ACC112 (cell line): ENCODE results near the gene SIGLEC5.
"Not testable (repeated sequence)": the region's sequence is repeated elsewhere in the genome, so short reads cannot be mapped to it uniquely, and the experiment has no call there.

ENCODE experiments used
- H2AFZ ChIP-seq: fragments of 200-600 bp; sonication (generic); one replicate; pipeline ENCODE4 v1.6.0; 2017; ENCODE audit warnings: antibody characterized with exemption, low read length; ENCODE audit not compliant: unreplicated experiment
- H3K27ac ChIP-seq: fragments of 200-600 bp; sonication (generic); 2 replicates; pipeline ENCODE4 v1.5.1; 2014; ENCODE audit warnings: low read depth, mild to moderate bottlenecking, antibody characterized with exemption, low read length, moderate library complexity
- H3K27me3 ChIP-seq: fragments of 200-600 bp; sonication (generic); 2 replicates; pipeline ENCODE4 v1.6.1; 2014; ENCODE audit warnings: mild to moderate bottlenecking, antibody characterized with exemption, low read length, moderate library complexity, mixed read lengths; ENCODE audit not compliant: insufficient read depth
- H3K36me3 ChIP-seq: fragments of 200-600 bp; sonication (generic); 2 replicates; pipeline ENCODE4 v1.6.1; 2016; ENCODE audit warnings: mild to moderate bottlenecking, antibody characterized with exemption, low read length, moderate library complexity, mixed read lengths; ENCODE audit not compliant: insufficient read depth
- H3K4me1 ChIP-seq: fragments of 200-600 bp; sonication (generic); one replicate; pipeline ENCODE4 v1.6.1; 2016; ENCODE audit warnings: low read length, mixed read lengths; ENCODE audit not compliant: insufficient read depth, unreplicated experiment, control insufficient read depth
- H3K4me3 ChIP-seq: fragments of 200-600 bp; sonication (generic); 2 replicates; pipeline ENCODE4 v1.5.1; 2014; ENCODE audit warnings: mild to moderate bottlenecking, low read depth, low read length
- H3K79me2 ChIP-seq: fragments of 200-600 bp; sonication (generic); one replicate; pipeline ENCODE4 v1.6.0; 2016; ENCODE audit warnings: low read length; ENCODE audit not compliant: control insufficient read depth, unreplicated experiment, insufficient read depth

SIGLEC5 gene

GRCh38 chr19:51630315-51630714, at the start of gene SIGLEC5:
Gene SIGLEC5, minus strand, starts transcription at chr19:51630401. Its CDS starts 66 bp downstream, at chr19:51630335.
- H3K27ac ChIP-seq: not testable (repeated sequence)
- peaks cover 32% of the 10 kb centered on the region for H3K27me3 ChIP-seq

DNA sequence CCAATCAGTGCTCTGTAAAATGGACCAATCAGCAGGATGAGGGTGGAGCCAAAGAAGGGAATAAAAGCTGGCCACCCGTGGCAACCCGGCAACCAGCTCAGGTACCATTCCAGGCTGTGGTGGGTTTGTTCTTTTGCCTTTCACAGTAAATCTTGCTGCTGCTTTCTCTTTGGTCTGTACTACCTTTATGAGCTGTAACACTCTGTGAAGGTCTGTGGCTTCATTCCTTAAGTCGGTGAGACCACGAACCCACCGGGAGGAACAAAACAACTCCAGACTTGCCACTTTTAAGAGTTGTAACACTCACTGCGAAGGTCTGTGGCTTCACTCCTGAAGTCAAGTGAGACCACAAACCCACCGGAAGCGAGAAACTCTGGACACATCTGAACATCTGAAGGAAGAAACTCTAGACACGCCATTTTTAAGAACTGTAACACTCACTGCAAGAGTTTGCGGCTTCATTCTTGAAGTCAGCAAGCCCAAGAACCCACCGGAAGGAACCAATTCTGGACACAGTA, 46.4 kb upstream of the SIGLEC5 start:
- Histone ChIP-seq H3K4me1 (no peaks in the 10 kb centered on the region), H3K4me3 (no peak overlapping the region), H3K27ac (no peak overlapping the region), H3K79me2 (no peaks in the 10 kb centered on the region), H2AFZ (no peak overlapping the region), H3K27me3 (peaks cover 13% of the 10 kb centered on the region; the same call in 1 of the 2 replicates), H3K36me3 (no peaks in the 10 kb centered on the region)

More at GRCh38 chr19:51630315-51630714, at the start of gene SIGLEC5:
- not testable (repeated sequence) for H3K36me3 ChIP-seq, H3K4me1 ChIP-seq, H3K4me3 ChIP-seq, H3K79me2 ChIP-seq, H2AFZ ChIP-seq

DNA sequence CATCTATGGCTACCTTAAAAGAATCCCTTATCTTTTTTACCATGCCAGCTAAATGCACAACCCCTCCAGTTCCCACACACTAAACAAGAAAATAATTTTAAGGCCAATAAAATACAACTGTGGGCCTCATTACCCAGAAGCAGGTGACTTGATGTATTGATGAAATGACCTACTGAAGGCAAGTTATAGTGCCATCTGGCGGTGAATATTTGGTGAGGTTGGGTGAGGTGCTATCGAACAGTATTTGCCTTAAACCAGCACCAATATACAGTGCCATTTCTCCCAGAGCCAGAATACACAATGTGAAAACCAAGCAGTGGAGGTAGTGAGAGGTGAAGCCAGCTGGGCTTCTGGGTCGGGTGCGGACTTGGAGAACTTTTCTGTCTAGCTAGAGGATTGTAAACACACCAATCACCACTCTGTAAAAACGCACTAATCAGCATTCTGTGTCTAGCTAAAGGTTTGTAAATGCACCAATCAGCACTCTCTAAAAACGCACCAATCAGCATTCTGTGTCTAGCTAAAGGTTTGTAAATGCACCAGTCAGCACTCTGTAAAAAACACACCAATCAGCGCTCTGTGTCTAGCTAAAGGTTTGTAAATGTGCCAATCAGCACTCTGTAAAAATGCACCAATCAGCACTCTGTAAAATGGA, 45.8 kb upstream of the SIGLEC5 start:
- peaks cover 13% of the 10 kb centered on the region; the same call in 1 of the 2 replicates for H3K27me3 ChIP-seq
- H2AFZ ChIP-seq, H3K4me3 ChIP-seq, H3K27ac ChIP-seq, H3K79me2 ChIP-seq, H3K36me3 ChIP-seq, H3K4me1 ChIP-seq: not testable (repeated sequence)

- peaks cover 11% of the 10 kb centered on the region; the same call in 1 of the 2 replicates for H3K27me3 ChIP-seq
- H3K27ac ChIP-seq: no peak overlapping the region
- no peak overlapping the region for H2AFZ ChIP-seq
- no peaks in the 10 kb centered on the region for H3K36me3 ChIP-seq
- H3K4me1 ChIP-seq: no peaks in the 10 kb centered on the region
- no peaks in the 10 kb centered on the region for H3K79me2 ChIP-seq
- no peak overlapping the region for H3K4me3 ChIP-seq
Measured at GRCh38 chr19:51668216-51668615, 38.0 kb upstream of the SIGLEC5 start.

DNA sequence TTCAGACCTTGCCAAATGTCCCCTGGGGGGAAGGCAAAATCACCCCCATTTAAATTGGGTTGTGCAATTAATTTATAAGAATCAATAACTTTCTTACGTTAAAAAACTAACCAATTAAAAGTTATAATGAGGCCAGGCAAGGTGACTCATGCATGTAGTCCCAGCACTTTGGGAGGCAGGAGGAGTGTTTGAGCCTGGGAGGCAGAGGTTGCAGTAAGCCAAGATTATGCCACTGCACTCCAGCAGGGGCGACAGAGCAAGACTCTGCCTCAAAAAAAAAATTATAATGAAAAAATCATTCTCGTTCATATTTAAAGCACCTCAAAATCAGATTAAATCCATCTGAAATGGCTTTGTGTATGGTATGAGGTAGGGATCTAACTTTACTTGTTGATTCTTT, 34.8 kb upstream of the SIGLEC5 start:
- Histone ChIP-seq H3K36me3 (no peaks in the 10 kb centered on the region), H2AFZ (no peak overlapping the region), H3K27me3 (peaks cover 11% of the 10 kb centered on the region; the same call in 1 of the 2 replicates), H3K4me3 (no peak overlapping the region), H3K4me1 (no peaks in the 10 kb centered on the region), H3K79me2 (no peaks in the 10 kb centered on the region), H3K27ac (no peak overlapping the region)

GRCh38 chr19:51664131-51664530, 33.9 kb upstream of the SIGLEC5 start:
- Histone ChIP-seq H3K4me1 (no peaks in the 10 kb centered on the region), H3K27me3 (peaks cover 11% of the 10 kb centered on the region; the same call in 1 of the 2 replicates), H3K27ac (no peak overlapping the region), H3K79me2 (no peaks in the 10 kb centered on the region), H3K36me3 (no peaks in the 10 kb centered on the region), H3K4me3 (no peak overlapping the region), H2AFZ (no peak overlapping the region)

DNA sequence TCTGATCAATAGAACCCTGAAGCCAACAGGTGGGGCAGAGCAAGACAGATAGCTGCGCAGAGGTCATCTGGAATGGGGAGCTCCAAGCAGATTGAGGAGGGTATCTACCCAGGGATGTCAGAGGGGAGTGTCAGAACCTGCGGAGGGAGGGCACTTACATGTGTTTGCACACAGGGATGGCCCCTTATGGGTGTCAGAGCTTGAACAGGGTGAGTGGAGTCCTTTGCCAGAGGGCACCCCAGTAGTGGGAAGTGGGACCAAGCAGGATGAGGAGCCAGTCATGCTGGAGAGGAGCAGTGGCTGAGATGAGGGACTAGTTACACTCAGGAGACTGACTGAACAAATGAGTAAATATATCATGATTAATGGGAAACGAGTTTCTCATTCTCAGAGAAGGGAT, 33.4 kb upstream of the SIGLEC5 start:
- Histone ChIP-seq H2AFZ (no peak overlapping the region), H3K27ac (no peak overlapping the region), H3K4me1 (no peaks in the 10 kb centered on the region), H3K4me3 (no peak overlapping the region), H3K36me3 (no peaks in the 10 kb centered on the region), H3K27me3 (peaks cover 11% of the 10 kb centered on the region; the same call in 1 of the 2 replicates), H3K79me2 (no peaks in the 10 kb centered on the region)

GRCh38 chr19:51660975-51661600, 30.9 kb upstream of the SIGLEC5 start:
- H3K27me3 ChIP-seq: peaks cover 11% of the 10 kb centered on the region; the same call in 1 of the 2 replicates
- no peaks in the 10 kb centered on the region for H3K4me1 ChIP-seq
- no peak overlapping the region for H3K27ac ChIP-seq
- no peak overlapping the region for H2AFZ ChIP-seq
- no peak overlapping the region for H3K4me3 ChIP-seq
- no peaks in the 10 kb centered on the region for H3K36me3 ChIP-seq
- no peaks in the 10 kb centered on the region for H3K79me2 ChIP-seq

GRCh38 chr19:51654783-51655182, 24.6 kb upstream of the SIGLEC5 start:
- Histone ChIP-seq H3K4me1 (no peaks in the 10 kb centered on the region), H3K27me3 (peaks cover 17% of the 10 kb centered on the region), H3K4me3 (no peak overlapping the region), H3K36me3 (no peaks in the 10 kb centered on the region), H3K79me2 (no peaks in the 10 kb centered on the region), H3K27ac (no peak overlapping the region), H2AFZ (no peak overlapping the region)

- H3K4me1 ChIP-seq: no peaks in the 10 kb centered on the region
Measured at GRCh38 chr19:51653162-51653561, 23.0 kb upstream of the SIGLEC5 start.

DNA sequence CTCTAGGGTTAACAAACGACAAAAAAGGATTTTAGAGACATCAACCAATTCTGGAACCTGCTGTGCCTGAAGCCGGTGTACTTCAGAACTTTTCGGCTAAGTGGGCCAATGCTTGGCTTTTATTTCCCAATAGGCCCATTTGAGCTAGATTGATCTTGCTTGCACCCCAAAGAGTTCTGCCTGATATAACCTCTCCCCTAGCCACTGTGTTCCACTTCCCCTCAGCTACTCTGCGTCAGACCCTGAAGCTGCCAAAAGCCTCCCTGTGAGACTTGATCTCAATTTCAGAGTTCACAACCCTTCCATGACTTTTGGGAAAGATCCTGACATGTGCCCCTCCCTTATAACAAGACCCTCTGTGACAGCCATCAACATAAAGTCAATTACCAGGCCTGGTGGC, 22.1 kb upstream of the SIGLEC5 start:
- Histone ChIP-seq H3K4me3 (no peak overlapping the region), H3K4me1 (no peaks in the 10 kb centered on the region), H3K27me3 (peaks cover 30% of the 10 kb centered on the region), H3K27ac (no peak overlapping the region), H3K79me2 (no peaks in the 10 kb centered on the region), H2AFZ (no peak overlapping the region), H3K36me3 (no peaks in the 10 kb centered on the region)

More at GRCh38 chr19:51653162-51653561, 23.0 kb upstream of the SIGLEC5 start:
- Histone ChIP-seq H2AFZ (no peak overlapping the region), H3K27ac (no peak overlapping the region), H3K27me3 (peaks cover 30% of the 10 kb centered on the region), H3K79me2 (no peaks in the 10 kb centered on the region), H3K4me3 (no peak overlapping the region), H3K36me3 (no peaks in the 10 kb centered on the region)
